B cell (primary cell): Measurements from ENCODE around the gene SLC25A21.

ENCODE experiments used
- CTCF ChIP-seq: fragments of 200-600 bp; IDR thresholded peaks from one replicate; pipeline ENCODE4 v1.8.0; 2022; ENCODE audit warnings: antibody characterized with exemption, mild to moderate bottlenecking
- EZH2 ChIP-seq: IDR thresholded peaks from 2 replicates; pipeline ENCODE4 v1.6.1; 2012; ENCODE audit warnings: borderline replicate concordance, low read depth, mild to moderate bottlenecking, moderate library complexity, low read length; ENCODE audit not compliant: insufficient read depth, poor library complexity, severe bottlenecking

- TF ChIP-seq CTCF (no peak), EZH2 (no peak)
These were observed 303.3 kb downstream of the SLC25A21 start for GRCh38 chr14:36869125-36869524.
